Activated naive CD8-positive, alpha-beta T cell treated with anti-CD3 and anti-CD28 coated beads, Interleukin-2, amount 50 U/mL, for 24 hours (primary cell): Measurements from ENCODE around the gene RBM4.
"Not testable (repeated sequence)": the region's sequence is repeated elsewhere in the genome, so short reads cannot be mapped to it uniquely, and the experiment has no call there.

Experiments used
- ATAC-seq: fragments of 150-1000 bp; cut with Tn5 transposase; one replicate; pipeline ENCODE4 v1.10.0; 2021
- DNase-seq: peaks from one replicate; pipeline ENCODE4 v3.0.0; 2021
- H3K27ac Mint-ChIP-seq: one replicate; pipeline ENCODE4 v1.8.0; 2021; ENCODE audit warnings: mild to moderate bottlenecking, mixed read lengths
- H3K27me3 Mint-ChIP-seq: one replicate; pipeline ENCODE4 v1.8.0; 2021; ENCODE audit warnings: mixed read lengths
- H3K36me3 Mint-ChIP-seq: one replicate; pipeline ENCODE4 v1.8.0; 2021; ENCODE audit warnings: low read depth, mixed read lengths
- H3K4me1 Mint-ChIP-seq: one replicate; pipeline ENCODE4 v1.8.0; 2021; ENCODE audit warnings: mixed read lengths
- H3K4me3 Mint-ChIP-seq: one replicate; pipeline ENCODE4 v1.8.0; 2021; ENCODE audit warnings: mild to moderate bottlenecking, moderate library complexity, mixed read lengths
- H3K9me3 Mint-ChIP-seq: one replicate; pipeline ENCODE4 v1.8.0; 2021; ENCODE audit warnings: mixed read lengths

The RBM4 gene, protein sequence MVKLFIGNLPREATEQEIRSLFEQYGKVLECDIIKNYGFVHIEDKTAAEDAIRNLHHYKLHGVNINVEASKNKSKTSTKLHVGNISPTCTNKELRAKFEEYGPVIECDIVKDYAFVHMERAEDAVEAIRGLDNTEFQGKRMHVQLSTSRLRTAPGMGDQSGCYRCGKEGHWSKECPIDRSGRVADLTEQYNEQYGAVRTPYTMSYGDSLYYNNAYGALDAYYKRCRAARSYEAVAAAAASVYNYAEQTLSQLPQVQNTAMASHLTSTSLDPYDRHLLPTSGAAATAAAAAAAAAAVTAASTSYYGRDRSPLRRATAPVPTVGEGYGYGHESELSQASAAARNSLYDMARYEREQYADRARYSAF

DNA sequence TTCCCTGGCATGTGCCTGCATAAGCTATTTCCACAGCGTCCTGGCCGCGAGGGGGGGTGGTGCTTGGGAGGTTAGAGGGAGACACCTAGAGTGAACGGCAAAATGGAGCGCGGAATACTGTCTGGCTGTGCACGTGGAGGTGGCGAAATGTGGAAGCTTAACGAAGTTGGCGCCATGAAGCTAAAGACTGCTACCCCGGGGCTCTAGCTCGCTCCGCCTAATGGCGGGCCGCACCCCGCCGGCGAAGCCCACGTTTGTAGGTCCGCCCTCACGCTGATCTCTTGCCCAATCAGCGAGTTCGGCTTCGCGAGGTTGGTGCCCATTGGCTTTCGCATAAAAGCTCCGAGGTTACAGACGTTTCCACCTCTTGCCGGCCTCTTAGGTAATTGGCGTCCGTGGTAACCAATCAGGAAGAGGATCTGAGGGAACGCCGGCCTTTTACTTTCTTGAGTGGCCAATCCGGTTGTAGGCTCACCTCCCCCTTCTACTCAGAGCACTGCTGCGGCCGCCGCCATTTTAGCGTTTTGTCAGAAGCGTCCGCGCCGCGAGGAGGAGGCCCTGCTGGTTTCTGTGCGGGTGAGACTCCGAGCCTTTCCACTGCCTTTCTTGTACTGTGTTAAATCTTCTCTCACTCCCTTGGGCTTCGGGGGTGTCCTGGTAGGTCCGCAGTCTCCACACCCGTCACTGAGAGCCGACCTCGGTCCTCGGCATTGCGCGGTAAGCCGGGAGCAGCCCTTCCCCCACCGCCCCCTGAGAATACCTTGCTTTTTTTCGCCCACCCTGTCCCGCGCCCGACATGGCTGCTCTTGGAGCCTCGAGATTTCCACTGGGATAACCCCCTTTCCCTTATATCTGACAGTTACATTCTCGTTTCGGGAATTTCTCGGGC, at the start of gene RBM4:
RBM4 (plus strand) TSS at position 527 of the 889 bp plus-strand sequence. CDS start 1,009 bp downstream, outside the sequence.
- Mint-ChIP-seq H3K4me1 (peaks cover 68% of the 10 kb centered on the region), H3K9me3 (no peaks in the 10 kb centered on the region), H3K27ac (peak within 1 kb of the TSS; percentile 93), H3K27me3 (no peaks in the 10 kb centered on the region), H3K36me3 (peaks cover 69% of the 10 kb centered on the region), H3K4me3 (peak within 1 kb of the TSS; percentile 85)
- DNase-seq: peak; percentile 93
- peak; percentile 96 for ATAC-seq

DNA sequence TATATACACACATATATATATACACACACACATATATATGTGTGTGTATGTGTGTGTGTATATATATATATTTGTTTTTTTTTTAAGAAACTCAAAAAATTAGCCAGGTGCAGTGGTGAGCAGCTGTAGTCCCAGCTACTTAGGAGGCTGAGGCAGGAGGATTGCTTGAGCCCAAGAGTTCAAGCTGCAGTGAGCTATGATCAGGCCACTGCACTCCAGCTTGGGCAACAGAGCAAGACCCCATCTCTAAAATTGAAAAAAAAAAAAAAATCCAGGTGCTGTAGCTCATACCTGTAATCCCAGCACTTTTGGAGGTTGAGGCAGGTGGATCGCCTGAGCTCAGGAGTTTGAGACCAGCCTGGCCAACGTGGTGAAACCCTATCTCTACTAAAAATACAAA, 49.2 kb upstream of the RBM4 start:
- not testable (repeated sequence) for H3K27me3 Mint-ChIP-seq, H3K36me3 Mint-ChIP-seq, DNase-seq, H3K4me3 Mint-ChIP-seq, H3K9me3 Mint-ChIP-seq, ATAC-seq, H3K27ac Mint-ChIP-seq
- peaks cover 18% of the 10 kb centered on the region for H3K4me1 Mint-ChIP-seq

DNA sequence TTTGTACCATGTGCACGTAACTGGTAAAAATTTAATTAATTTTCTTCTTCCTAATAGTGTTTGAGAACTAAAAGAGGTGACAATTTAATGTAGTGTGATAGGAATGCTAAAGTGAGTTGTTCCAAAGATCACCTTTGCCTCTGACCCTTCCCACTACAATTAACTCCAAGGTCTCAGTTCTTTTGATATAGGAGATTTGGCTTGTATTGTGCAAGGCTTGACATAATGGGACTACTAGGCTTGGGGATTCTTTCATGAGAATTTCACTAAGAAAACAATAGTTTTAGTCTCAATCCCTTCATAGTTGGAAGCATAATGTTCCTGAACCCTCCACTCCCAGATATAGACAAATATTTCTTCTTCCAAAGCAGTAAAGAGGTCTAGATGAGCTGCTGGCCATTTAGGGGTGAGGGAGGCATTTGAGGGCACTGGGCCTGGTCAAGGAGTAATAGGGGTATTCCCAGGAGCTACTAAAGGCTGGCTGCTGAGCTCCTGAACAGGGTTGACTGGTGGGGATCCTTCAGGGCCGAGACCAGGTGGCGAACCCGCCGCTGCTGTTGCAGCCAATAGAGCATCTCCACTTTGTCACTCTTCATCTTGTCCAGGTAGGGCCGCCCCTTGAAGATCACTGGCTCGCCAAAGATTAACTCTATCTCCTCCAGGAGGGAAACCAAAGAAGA, 48.4 kb upstream of the RBM4 start:
- no peaks in the 10 kb centered on the region for H3K36me3 Mint-ChIP-seq
- no peak for ATAC-seq
- H3K27me3 Mint-ChIP-seq: no peaks in the 10 kb centered on the region
- no peak overlapping the region for H3K27ac Mint-ChIP-seq
- no peak for DNase-seq
- peaks cover 24% of the 10 kb centered on the region for H3K4me1 Mint-ChIP-seq
- no peak overlapping the region for H3K4me3 Mint-ChIP-seq
- H3K9me3 Mint-ChIP-seq: no peaks in the 10 kb centered on the region

DNA sequence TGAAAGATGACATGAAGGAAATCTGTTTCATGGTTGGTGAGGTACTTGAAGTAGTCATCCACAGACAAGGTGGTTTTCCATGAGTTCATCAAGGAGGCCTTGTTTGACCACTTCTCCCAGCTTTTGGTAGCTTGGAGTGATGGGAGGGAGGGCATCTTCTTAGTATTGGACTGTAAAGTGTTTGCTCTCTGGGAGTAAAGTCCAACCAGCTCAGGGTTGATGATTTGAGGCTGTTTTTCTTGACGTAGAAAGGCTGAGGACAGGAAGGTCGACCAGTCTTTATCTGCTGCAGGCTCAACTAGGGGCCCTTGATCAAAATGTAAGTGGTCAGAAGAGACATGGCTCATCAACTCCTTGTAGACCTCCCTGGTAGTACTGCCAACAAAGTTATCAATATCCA, 47.3 kb upstream of the RBM4 start:
- Mint-ChIP-seq H3K27me3 (no peaks in the 10 kb centered on the region), H3K4me3 (no peak overlapping the region), H3K9me3 (no peaks in the 10 kb centered on the region), H3K27ac (no peak overlapping the region), H3K4me1 (peaks cover 30% of the 10 kb centered on the region), H3K36me3 (no peaks in the 10 kb centered on the region)
- no peak for DNase-seq
- no peak for ATAC-seq

DNA sequence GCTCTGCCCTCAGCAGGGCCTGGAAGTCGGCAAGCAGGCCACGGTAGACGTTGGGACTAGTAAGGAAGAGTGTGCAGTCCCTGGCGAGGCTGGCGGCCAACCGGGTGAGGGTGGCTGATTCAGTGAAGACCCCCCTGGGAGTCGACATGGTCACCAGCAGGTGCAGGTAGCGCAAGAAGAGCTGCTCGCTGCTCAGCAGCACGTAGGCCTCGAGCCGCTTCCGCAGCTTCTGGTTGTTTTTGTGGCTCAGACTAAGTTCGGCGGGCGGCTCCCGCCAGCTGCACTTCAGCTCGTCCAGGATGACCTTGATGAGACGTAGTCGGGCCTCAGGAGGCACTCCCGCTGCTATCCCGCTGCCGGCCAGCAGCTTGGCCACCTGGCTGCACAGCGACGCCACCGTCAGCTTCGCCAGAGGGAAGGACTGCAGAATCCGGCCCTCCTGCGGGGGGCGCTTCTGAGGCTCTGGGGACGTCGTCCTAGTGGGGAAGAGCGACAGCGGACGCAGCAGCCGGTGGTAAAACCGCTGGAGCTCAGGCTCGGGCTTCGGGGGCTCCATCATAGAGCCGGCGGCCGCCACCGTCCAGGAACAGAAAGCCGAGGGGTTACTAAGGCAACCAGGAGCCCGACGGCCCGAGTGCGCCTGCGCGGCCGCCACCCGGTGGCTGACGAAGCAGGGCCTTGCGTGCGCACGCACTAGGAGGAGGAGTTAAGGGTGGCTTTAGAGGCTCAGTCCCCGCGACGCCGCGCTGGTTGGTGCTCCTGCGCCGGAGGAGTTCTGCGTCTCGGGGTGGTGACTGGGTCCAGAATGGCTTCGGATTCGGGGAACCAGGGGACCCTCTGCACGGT, 45.8 kb upstream of the RBM4 start, which contains the start of the genes CCDC87 and CCS:
CCDC87 (minus strand) TSS at position 607 of the 846 bp plus-strand sequence; CDS start at position 559, 48 bp downstream.
CCS (plus strand) TSS at position 729 of the 846 bp plus-strand sequence; CDS start at position 806, 77 bp downstream.
- ATAC-seq (peak; percentile 98), DNase-seq (peak; percentile 99)
- peak within 1 kb of the TSS; percentile 93 for H3K4me3 Mint-ChIP-seq
- peak within 1 kb of the TSS; percentile 93 for H3K27ac Mint-ChIP-seq
- no peaks in the 10 kb centered on the region for H3K27me3 Mint-ChIP-seq
- peaks cover 30% of the 10 kb centered on the region for H3K4me1 Mint-ChIP-seq
- H3K36me3 Mint-ChIP-seq: peaks cover 1% of the 10 kb centered on the region
- no peaks in the 10 kb centered on the region for H3K9me3 Mint-ChIP-seq

DNA sequence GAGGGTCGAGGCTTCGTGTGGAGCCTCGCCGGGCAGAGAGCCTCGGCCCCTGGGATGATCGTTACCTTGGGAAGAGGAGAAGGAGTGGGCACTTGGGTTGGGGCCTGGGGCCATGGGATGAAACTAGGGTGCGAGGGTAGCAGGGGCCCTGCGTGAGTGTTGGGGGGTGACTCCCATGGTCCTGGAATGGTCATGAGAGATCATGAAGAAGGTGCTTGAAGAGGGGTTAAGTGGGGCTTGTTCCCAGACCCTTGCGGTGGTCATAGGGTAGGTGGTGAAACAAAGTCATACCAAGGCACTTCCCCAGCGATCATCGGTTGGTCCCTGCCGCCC, 45.2 kb upstream of the RBM4 start:
- Mint-ChIP-seq H3K4me3 (peak overlapping the region; percentile 93), H3K4me1 (peaks cover 30% of the 10 kb centered on the region), H3K36me3 (peaks cover 1% of the 10 kb centered on the region), H3K27me3 (no peaks in the 10 kb centered on the region), H3K27ac (peak overlapping the region; percentile 93), H3K9me3 (no peaks in the 10 kb centered on the region)
- DNase-seq (no peak), ATAC-seq (no peak)

DNA sequence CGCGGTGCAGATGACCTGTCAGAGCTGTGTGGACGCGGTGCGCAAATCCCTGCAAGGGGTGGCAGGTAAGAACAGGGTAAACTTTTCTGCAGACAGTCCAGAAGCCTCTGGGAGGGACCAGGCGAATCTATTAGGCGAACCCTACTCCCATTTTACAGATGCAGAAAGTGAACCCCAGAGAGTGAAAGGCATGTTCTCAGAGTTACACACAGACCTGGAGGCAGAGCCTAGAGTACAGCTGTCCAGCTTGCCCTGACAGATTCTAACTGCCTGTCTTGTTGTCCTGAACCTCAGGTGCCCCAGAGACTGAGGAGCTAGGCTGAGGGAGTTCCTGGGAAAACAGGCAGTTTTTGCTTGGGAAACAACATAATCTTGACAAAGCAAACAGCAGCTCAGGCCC, 44.9 kb upstream of the RBM4 start:
- peak overlapping the region; percentile 93 for H3K4me3 Mint-ChIP-seq
- ATAC-seq (no peak), DNase-seq (no peak)
- peaks cover 1% of the 10 kb centered on the region for H3K36me3 Mint-ChIP-seq
- H3K27me3 Mint-ChIP-seq: no peaks in the 10 kb centered on the region
- H3K9me3 Mint-ChIP-seq: no peaks in the 10 kb centered on the region
- H3K27ac Mint-ChIP-seq: peak overlapping the region; percentile 93
- H3K4me1 Mint-ChIP-seq: peaks cover 30% of the 10 kb centered on the region

DNA sequence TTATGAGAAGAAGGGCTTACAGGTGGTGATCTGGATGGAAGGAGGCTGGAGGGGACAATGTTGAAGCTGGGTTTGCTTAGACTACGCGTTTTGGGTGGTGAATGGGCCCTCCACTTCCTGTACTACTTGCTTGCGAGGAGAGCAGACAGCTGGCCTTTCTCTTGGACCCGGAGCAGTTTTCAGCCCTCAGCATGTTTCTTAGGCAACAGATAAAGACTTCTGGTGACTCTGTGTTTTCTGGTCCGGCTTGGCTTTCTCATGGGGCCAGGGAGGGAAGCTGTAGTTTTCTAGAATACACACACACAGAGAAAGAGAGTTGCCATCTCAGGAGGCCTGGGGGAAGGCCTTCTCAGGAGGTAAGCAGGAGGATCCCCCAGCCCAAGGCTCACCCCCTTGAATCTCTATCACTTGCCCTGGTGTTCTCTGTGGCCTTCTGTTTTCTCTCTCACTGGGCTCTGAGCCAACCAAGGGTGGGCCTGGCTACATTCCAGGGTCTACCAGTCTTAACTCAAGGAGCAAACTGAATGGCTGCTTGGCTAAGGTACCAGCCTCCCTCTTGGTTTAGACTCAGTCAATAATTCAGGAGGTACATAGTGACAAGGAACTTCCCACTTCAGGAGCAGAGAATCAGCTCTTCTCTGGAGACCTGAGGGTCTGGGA, 43.1 kb upstream of the RBM4 start:
- Mint-ChIP-seq H3K9me3 (no peaks in the 10 kb centered on the region), H3K4me1 (peaks cover 30% of the 10 kb centered on the region), H3K4me3 (peak overlapping the region; percentile 37), H3K27me3 (no peaks in the 10 kb centered on the region), H3K36me3 (peaks cover 1% of the 10 kb centered on the region), H3K27ac (peak overlapping the region; percentile 8)
- DNase-seq (no peak), ATAC-seq (no peak)

DNA sequence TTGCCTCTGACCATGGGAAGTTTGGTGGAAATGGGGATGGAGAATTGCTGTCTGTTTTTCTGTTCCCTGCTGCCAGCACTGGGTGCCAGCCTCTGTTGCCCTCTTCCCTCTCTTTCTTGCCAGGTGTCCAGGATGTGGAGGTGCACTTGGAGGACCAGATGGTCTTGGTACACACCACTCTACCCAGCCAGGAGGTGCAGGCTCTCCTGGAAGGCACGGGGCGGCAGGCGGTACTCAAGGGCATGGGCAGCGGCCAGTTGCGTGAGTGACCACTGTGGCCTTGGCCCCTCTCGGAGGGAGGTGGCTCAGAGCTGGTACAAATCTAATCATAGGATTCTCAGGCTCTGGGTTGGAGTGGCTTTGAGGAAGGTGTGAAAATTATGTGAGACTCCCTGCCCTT, 39.5 kb upstream of the RBM4 start:
- H3K9me3 Mint-ChIP-seq: no peaks in the 10 kb centered on the region
- peaks cover 1% of the 10 kb centered on the region for H3K36me3 Mint-ChIP-seq
- no peak for DNase-seq
- no peak overlapping the region for H3K27ac Mint-ChIP-seq
- H3K4me1 Mint-ChIP-seq: peaks cover 13% of the 10 kb centered on the region
- H3K4me3 Mint-ChIP-seq: no peak overlapping the region
- ATAC-seq: no peak
- no peaks in the 10 kb centered on the region for H3K27me3 Mint-ChIP-seq

DNA sequence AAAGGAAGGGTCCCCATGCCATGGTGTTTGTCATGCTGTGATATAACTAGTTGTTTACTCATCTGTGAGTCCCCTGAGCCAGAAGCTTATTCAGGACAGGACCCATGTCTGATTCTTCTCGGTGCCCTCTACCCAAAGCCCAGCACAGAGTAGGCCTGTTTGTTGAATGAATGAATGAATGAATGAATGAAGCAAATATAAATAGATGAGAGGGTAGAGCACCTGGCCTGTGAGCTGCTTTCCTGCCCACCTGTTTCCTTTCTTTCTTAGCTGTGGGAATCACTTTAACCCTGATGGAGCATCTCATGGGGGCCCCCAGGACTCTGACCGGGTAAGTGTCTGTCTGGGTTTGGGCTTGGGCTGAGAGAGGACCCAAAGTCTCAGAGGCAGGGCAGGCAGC, 38.3 kb upstream of the RBM4 start:
- Mint-ChIP-seq H3K27ac (no peak overlapping the region), H3K4me3 (no peak overlapping the region), H3K27me3 (no peaks in the 10 kb centered on the region), H3K4me1 (peaks cover 5% of the 10 kb centered on the region), H3K36me3 (peaks cover 6% of the 10 kb centered on the region), H3K9me3 (no peaks in the 10 kb centered on the region)
- DNase-seq (no peak), ATAC-seq (no peak)

DNA sequence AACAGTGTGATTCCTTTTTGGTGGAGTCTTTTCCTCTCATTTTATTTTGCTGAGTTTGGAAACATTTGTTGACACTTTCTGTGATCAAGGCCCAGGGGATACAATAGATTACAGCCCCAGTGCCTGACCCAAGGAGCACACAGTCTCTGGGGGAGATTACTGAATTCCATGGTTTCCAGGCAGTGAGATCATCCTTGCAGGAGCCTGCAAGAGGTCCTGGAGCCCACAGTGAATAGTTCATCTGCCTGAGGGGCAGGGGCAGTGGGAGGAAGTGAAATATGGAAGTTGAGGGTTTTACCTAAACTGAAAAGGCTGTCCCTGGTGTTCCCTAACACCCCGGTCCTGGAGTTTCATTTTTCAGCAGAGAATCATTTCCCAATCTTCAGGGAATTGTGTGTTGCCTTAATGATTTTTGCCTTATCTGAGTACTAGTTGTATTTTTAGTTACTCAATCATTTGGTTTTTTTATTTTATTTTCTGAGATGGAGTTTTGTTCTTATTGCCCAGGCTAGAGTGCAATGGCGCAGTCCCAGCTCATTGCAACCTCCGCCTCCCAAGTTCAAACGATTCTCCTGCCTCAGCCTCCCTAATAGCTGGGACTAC, 37.8 kb upstream of the RBM4 start:
- Mint-ChIP-seq H3K36me3 (peaks cover 6% of the 10 kb centered on the region), H3K4me3 (no peak overlapping the region), H3K9me3 (no peaks in the 10 kb centered on the region), H3K4me1 (peaks cover under 1% of the 10 kb centered on the region), H3K27me3 (no peaks in the 10 kb centered on the region), H3K27ac (no peak overlapping the region)
- ATAC-seq: no peak
- DNase-seq: no peak

DNA sequence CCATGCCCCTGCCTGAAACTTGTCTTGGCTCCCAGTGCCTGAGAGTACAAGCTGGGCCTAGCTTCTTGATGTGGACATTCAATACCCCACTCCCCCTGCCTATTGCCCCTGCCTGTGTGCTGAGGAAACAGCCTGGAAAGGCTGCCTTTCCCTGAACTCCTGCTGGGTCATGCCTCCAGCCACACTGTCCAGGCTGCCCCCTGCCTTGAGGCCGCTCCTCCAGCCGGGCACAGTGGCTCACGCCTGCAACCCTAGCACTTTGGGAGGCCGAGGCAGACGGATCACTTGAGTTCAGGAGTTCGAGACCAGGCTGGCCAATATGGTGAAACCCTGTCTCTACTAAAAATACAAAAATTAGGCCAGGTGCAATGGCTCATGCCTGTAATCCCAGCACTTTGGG, 35.4 kb upstream of the RBM4 start:
- no peak for DNase-seq
- H3K4me3 Mint-ChIP-seq: no peak overlapping the region
- peaks cover 4% of the 10 kb centered on the region for H3K36me3 Mint-ChIP-seq
- H3K9me3 Mint-ChIP-seq: no peaks in the 10 kb centered on the region
- no peak overlapping the region for H3K27ac Mint-ChIP-seq
- H3K4me1 Mint-ChIP-seq: peaks cover 3% of the 10 kb centered on the region
- ATAC-seq: no peak
- no peaks in the 10 kb centered on the region for H3K27me3 Mint-ChIP-seq

DNA sequence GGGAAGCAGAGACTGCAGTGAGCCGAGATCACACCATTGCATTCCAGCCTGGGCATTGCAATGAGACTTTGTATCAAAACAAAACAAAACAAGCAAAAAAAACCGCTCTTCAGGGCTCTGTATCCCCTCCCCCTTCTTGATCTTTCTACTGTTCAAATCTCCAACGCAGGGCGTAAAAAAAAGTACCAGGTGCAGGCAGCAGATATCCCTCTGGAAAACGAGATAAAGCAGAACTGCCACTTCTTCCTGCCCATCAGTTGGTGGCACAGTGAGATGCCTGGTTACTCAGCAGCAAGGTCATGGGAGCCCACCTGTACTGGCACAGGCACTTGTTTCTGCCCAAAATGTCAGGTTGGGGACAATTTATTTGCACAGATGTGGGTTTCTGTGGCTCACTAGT, 34.3 kb upstream of the RBM4 start:
- peaks cover 4% of the 10 kb centered on the region for H3K36me3 Mint-ChIP-seq
- H3K4me1 Mint-ChIP-seq: peaks cover 3% of the 10 kb centered on the region
- no peak overlapping the region for H3K4me3 Mint-ChIP-seq
- ATAC-seq (no peak), DNase-seq (no peak)
- H3K27ac Mint-ChIP-seq: no peak overlapping the region
- no peaks in the 10 kb centered on the region for H3K9me3 Mint-ChIP-seq
- H3K27me3 Mint-ChIP-seq: no peaks in the 10 kb centered on the region
